ENCODE results near the gene DDHD1. TPM values are rescaled to one million over a fixed set of nuclear protein-coding genes. Genes with fewer than 3 reads are reported as not detected.

Gene DDHD1
- total RNA-seq, 1 donor from 2014 or later, result 19.6 TPM

GRCh38 chr14:53002576-53002975 is 150.5 kb downstream of the DDHD1 start:
- no peak for DNase-seq (ENCODE audit: extremely low read depth, low read depth, low spot score)

GRCh38 chr14:53001787-53002378 is 151.2 kb downstream of the DDHD1 start:
- no peak for DNase-seq (ENCODE audit: extremely low read depth, low read depth, low spot score)

GRCh38 chr14:52998376-52999015 is 154.6 kb downstream of the DDHD1 start:
- DNase-seq (ENCODE audit: extremely low read depth, low read depth, low spot score), result no peak

GRCh38 chr14:52996493-52996892 is 156.6 kb downstream of the DDHD1 start:
- DNase-seq (ENCODE audit: extremely low read depth, low read depth, low spot score), result no peak

- no peak for DNase-seq (ENCODE audit: extremely low read depth, low read depth, low spot score)
Observed at GRCh38 chr14:52995998-52996397, 157.1 kb downstream of the DDHD1 start.

- no peak for DNase-seq (ENCODE audit: extremely low read depth, low read depth, low spot score)
Observed at GRCh38 chr14:52992236-52992870, 160.8 kb downstream of the DDHD1 start.

GRCh38 chr14:52988139-52988538 is 165.0 kb downstream of the DDHD1 start:
- no peak for DNase-seq (ENCODE audit: extremely low read depth, low read depth, low spot score)

- no peak for DNase-seq (ENCODE audit: extremely low read depth, low read depth, low spot score)
Observed at GRCh38 chr14:52987514-52987913, 165.6 kb downstream of the DDHD1 start.

- no peak for DNase-seq (ENCODE audit: extremely low read depth, low read depth, low spot score)
Observed at GRCh38 chr14:52987042-52987441, 166.1 kb downstream of the DDHD1 start.

Other genes starting within 250 kb of the DDHD1 start
- 84.5 and 101 TPM in 2 replicates for gene FERMT2, start 202.3 kb downstream of the DDHD1 start, total RNA-seq

All from glomerular endothelial cell (primary cell).